Nephron (organoid): ENCODE data around the gene ACACA.

ENCODE experiments used
- H3K27ac Mint-ChIP-seq, 3 experiments: 2 replicates each; pipeline ENCODE4 v1.8.0; 2020; ENCODE audit warnings: mixed read lengths in 3 of 3, mild to moderate bottlenecking in 2 of 3, moderate library complexity in 1 of 3
- H3K27me3 Mint-ChIP-seq: 2 replicates; pipeline ENCODE4 v1.8.0; 2021; ENCODE audit warnings: low read depth, mild to moderate bottlenecking, moderate library complexity, mixed read lengths
- H3K36me3 Mint-ChIP-seq: 2 replicates; pipeline ENCODE4 v1.8.0; 2020; ENCODE audit warnings: low read depth, mixed read lengths
- H3K4me1 Mint-ChIP-seq: 2 replicates; pipeline ENCODE4 v1.8.0; 2020; ENCODE audit warnings: mixed read lengths
- H3K4me3 Mint-ChIP-seq, 3 experiments: 2 replicates each; pipeline ENCODE4 v1.8.0; 2020; ENCODE audit warnings: mild to moderate bottlenecking in 3 of 3, mixed read lengths in 3 of 3, moderate library complexity in 2 of 3
- H3K9me3 Mint-ChIP-seq: 2 replicates; pipeline ENCODE4 v1.8.0; 2020; ENCODE audit warnings: mixed read lengths
- TF ChIP-seq, protein P1 (sequence below), 3 experiments: fragments of 200-600 bp; sonication (generic); IDR thresholded peaks; one replicate each; pipeline ENCODE4 v1.5.0; 2021; ENCODE audit warnings: antibody characterized with exemption in 3 of 3; ENCODE audit not compliant: unreplicated experiment in 3 of 3

Gene ACACA

GRCh38 chr17:37088913-37089312, 317.7 kb downstream of the ACACA start:
- peaks cover 4% of the 10 kb centered on the region for H3K4me1 Mint-ChIP-seq
- H3K36me3 Mint-ChIP-seq: peaks cover 34% of the 10 kb centered on the region
- H3K4me3 Mint-ChIP-seq: no peak overlapping the region
- peak overlapping the region in 1 of 3 experiments; percentile 73 for H3K27ac Mint-ChIP-seq
- no peaks in the 10 kb centered on the region for H3K9me3 Mint-ChIP-seq
- no peaks in the 10 kb centered on the region for H3K27me3 Mint-ChIP-seq
- TF ChIP-seq, protein P1, sequence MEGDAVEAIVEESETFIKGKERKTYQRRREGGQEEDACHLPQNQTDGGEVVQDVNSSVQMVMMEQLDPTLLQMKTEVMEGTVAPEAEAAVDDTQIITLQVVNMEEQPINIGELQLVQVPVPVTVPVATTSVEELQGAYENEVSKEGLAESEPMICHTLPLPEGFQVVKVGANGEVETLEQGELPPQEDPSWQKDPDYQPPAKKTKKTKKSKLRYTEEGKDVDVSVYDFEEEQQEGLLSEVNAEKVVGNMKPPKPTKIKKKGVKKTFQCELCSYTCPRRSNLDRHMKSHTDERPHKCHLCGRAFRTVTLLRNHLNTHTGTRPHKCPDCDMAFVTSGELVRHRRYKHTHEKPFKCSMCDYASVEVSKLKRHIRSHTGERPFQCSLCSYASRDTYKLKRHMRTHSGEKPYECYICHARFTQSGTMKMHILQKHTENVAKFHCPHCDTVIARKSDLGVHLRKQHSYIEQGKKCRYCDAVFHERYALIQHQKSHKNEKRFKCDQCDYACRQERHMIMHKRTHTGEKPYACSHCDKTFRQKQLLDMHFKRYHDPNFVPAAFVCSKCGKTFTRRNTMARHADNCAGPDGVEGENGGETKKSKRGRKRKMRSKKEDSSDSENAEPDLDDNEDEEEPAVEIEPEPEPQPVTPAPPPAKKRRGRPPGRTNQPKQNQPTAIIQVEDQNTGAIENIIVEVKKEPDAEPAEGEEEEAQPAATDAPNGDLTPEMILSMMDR (IDR thresholded peaks at IDR 0.05; ENCODE audit: unreplicated experiment in 3 of 3): no peak

DNA sequence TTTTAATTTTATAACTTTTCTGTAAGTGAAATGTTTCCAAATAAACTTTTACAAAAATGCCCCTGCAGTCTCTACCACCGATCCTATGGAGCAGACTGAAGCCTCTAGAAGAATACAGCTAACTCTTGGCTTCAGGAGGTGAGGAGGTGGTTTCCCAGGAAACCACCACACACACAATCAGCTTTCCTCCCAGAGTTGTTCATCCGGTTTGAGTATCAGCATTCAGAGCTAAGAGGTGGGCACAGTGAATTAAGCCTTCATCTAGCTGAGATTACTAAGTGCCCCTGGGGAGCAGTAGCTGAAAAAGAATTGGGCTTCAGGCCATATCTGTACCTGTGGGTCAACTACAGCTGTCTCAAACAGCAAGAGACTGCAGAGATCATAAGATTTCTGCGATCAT, 318.2 kb downstream of the ACACA start:
- H3K27ac Mint-ChIP-seq: peak overlapping the region in 1 of 3 experiments; percentile 73
- H3K36me3 Mint-ChIP-seq: peaks cover 37% of the 10 kb centered on the region
- H3K4me3 Mint-ChIP-seq: no peak overlapping the region
- H3K9me3 Mint-ChIP-seq: no peaks in the 10 kb centered on the region
- peaks cover 9% of the 10 kb centered on the region for H3K4me1 Mint-ChIP-seq
- H3K27me3 Mint-ChIP-seq: no peaks in the 10 kb centered on the region
- TF ChIP-seq, protein P1 (IDR thresholded peaks at IDR 0.05; ENCODE audit: unreplicated experiment in 3 of 3): no peak

DNA sequence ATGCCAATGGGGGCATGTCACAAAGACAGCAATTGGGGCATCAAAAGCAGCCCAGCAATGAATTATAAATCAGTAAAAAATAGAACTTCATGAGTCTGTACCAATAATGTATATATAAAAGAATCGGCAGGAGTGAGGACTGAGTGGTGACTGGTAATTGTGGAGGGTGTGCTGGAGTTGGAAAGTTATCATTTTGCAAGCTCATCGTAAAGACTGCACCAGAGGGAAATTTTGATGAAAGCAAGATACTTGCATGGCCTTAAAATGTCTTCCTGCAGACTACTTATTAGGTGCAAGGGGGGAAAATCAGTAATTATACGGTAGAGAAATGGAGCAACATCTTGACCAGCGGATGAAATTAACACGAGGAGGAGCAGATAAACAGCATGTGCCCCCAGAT, 319.0 kb downstream of the ACACA start:
- TF ChIP-seq, protein P1 (IDR thresholded peaks at IDR 0.05; ENCODE audit: unreplicated experiment in 3 of 3): no peak
- no peaks in the 10 kb centered on the region for H3K27me3 Mint-ChIP-seq
- H3K9me3 Mint-ChIP-seq: no peaks in the 10 kb centered on the region
- H3K4me3 Mint-ChIP-seq: no peak overlapping the region
- H3K36me3 Mint-ChIP-seq: peaks cover 39% of the 10 kb centered on the region
- H3K4me1 Mint-ChIP-seq: peaks cover 16% of the 10 kb centered on the region
- peak overlapping the region in 1 of 3 experiments; percentile 7 for H3K27ac Mint-ChIP-seq

DNA sequence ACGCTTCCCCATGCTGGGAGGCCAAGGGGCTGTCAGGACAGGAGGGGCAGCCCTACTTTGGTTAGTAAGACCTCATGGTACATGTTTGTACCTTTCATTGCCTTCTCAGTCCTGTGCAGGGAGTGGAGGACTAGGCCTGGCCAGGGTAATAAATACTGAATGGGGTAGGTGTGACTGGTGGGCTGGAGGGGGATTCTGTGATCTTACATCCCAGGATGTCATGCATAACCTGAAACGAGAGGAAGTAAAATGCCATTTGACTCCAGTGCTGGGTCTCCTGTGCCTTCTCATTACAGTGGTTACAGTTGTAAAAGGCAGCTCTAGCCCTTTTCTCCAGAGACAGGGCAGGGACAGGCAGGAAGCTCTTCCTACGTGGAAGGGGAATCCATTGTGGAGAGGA, 319.7 kb downstream of the ACACA start:
- no peaks in the 10 kb centered on the region for H3K27me3 Mint-ChIP-seq
- TF ChIP-seq, protein P1 (IDR thresholded peaks at IDR 0.05; ENCODE audit: unreplicated experiment in 3 of 3): no peak
- no peaks in the 10 kb centered on the region for H3K9me3 Mint-ChIP-seq
- H3K4me1 Mint-ChIP-seq: peaks cover 17% of the 10 kb centered on the region
- no peak overlapping the region for H3K27ac Mint-ChIP-seq
- no peak overlapping the region for H3K4me3 Mint-ChIP-seq
- peaks cover 39% of the 10 kb centered on the region for H3K36me3 Mint-ChIP-seq

DNA sequence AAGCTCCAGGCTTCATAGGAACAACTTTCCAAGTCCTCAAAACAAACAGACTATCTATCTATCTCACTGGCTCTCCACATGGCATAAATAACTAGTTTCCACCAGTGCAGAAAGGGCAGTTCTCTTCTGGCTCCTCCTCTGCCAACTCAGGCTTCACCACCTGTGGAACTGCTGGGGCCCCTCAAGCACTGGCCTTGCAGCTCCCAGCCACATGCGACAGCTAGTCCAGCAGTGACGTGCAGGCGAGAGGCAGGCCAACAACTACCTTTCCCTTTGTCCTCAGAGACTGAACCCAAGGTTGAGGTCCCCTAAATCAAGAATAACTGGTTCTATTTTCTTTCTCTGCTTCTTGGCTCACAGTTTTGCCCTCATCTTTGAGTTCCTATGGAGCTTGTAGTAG, 320.3 kb downstream of the ACACA start:
- H3K36me3 Mint-ChIP-seq: peaks cover 39% of the 10 kb centered on the region
- no peaks in the 10 kb centered on the region for H3K27me3 Mint-ChIP-seq
- H3K4me3 Mint-ChIP-seq: no peak overlapping the region
- TF ChIP-seq, protein P1 (IDR thresholded peaks at IDR 0.05; ENCODE audit: unreplicated experiment in 3 of 3): no peak
- peaks cover 17% of the 10 kb centered on the region for H3K4me1 Mint-ChIP-seq
- H3K27ac Mint-ChIP-seq: no peak overlapping the region
- H3K9me3 Mint-ChIP-seq: peaks cover 2% of the 10 kb centered on the region

GRCh38 chr17:37084372-37084771, 322.3 kb downstream of the ACACA start:
- Mint-ChIP-seq H3K4me1 (peaks cover 17% of the 10 kb centered on the region), H3K9me3 (peaks cover 10% of the 10 kb centered on the region), H3K27me3 (no peaks in the 10 kb centered on the region), H3K4me3 (no peak overlapping the region), H3K36me3 (peaks cover 44% of the 10 kb centered on the region), H3K27ac (peak overlapping the region in 1 of 3 experiments; percentile 63)
- TF ChIP-seq, protein P1 (IDR thresholded peaks at IDR 0.05; ENCODE audit: unreplicated experiment in 3 of 3): no peak
